ENCODE results near the gene SOCS4.
"Not testable (repeated sequence)": the region's sequence is repeated elsewhere in the genome, so short reads cannot be mapped to it uniquely, and the experiment has no call there.

SOCS4 gene

GRCh38 chr14:55051423-55052268 is 24.6 kb downstream of the SOCS4 start, which contains the start of gene MAPK1IP1L:
MAPK1IP1L (plus strand) TSS chr14:55051647; CDS start chr14:55061684, 10,037 bp downstream.
- H3K4me3 ChIP-seq (ENCODE audit: low read depth, low read length) = peak within 1 kb of the TSS; percentile 95
- H3K27ac ChIP-seq (ENCODE audit: low read depth, low read length) = peak within 1 kb of the TSS; percentile 99
- peaks cover 50% of the 10 kb centered on the region for H3K79me2 ChIP-seq (ENCODE audit: control insufficient read depth, insufficient read depth, low read length, unreplicated experiment)
- H3K27me3 ChIP-seq (ENCODE audit: insufficient read depth, low read length) = no peaks in the 10 kb centered on the region
- peaks cover 20% of the 10 kb centered on the region for H3K36me3 ChIP-seq (ENCODE audit: insufficient read depth, low read length)
- H3K4me1 ChIP-seq (ENCODE audit: control insufficient read depth, insufficient read depth, low read length, unreplicated experiment) = peaks cover 29% of the 10 kb centered on the region
- peak within 1 kb of the TSS; percentile 76 for H2AFZ ChIP-seq (ENCODE audit: low read length, unreplicated experiment)

- peak overlapping the region; percentile 95 for H3K4me3 ChIP-seq (ENCODE audit: low read depth, low read length)
- no peak overlapping the region for H2AFZ ChIP-seq (ENCODE audit: low read length, unreplicated experiment)
- H3K36me3 ChIP-seq (ENCODE audit: insufficient read depth, low read length) = peaks cover 20% of the 10 kb centered on the region
- H3K4me1 ChIP-seq (ENCODE audit: control insufficient read depth, insufficient read depth, low read length, unreplicated experiment) = peaks cover 29% of the 10 kb centered on the region
- H3K27ac ChIP-seq (ENCODE audit: low read depth, low read length) = peak overlapping the region; percentile 99
- H3K27me3 ChIP-seq (ENCODE audit: insufficient read depth, low read length) = no peaks in the 10 kb centered on the region
- H3K79me2 ChIP-seq (ENCODE audit: control insufficient read depth, insufficient read depth, low read length, unreplicated experiment) = peaks cover 58% of the 10 kb centered on the region
These were observed 25.4 kb downstream of the SOCS4 start for GRCh38 chr14:55052269-55052930.

GRCh38 chr14:55053018-55053417 is 26.0 kb downstream of the SOCS4 start:
- H3K27me3 ChIP-seq (ENCODE audit: insufficient read depth, low read length) = no peaks in the 10 kb centered on the region

GRCh38 chr14:55053500-55053899 is 26.5 kb downstream of the SOCS4 start:
- Histone ChIP-seq H3K4me1 (ENCODE audit: control insufficient read depth, insufficient read depth, low read length, unreplicated experiment) (peaks cover 29% of the 10 kb centered on the region), H2AFZ (ENCODE audit: low read length, unreplicated experiment) (no peak overlapping the region), H3K27ac (ENCODE audit: low read depth, low read length) (peak overlapping the region; percentile 99; the same call in 1 of the 2 replicates), H3K4me3 (ENCODE audit: low read depth, low read length) (peak overlapping the region; percentile 95), H3K27me3 (ENCODE audit: insufficient read depth, low read length) (no peaks in the 10 kb centered on the region), H3K79me2 (ENCODE audit: control insufficient read depth, insufficient read depth, low read length, unreplicated experiment) (peaks cover 69% of the 10 kb centered on the region), H3K36me3 (ENCODE audit: insufficient read depth, low read length) (peaks cover 20% of the 10 kb centered on the region)

More at GRCh38 chr14:55053018-55053417, 26.0 kb downstream of the SOCS4 start:
- Histone ChIP-seq H3K36me3 (ENCODE audit: insufficient read depth, low read length) (peaks cover 20% of the 10 kb centered on the region), H3K79me2 (ENCODE audit: control insufficient read depth, insufficient read depth, low read length, unreplicated experiment) (peaks cover 64% of the 10 kb centered on the region), H3K27ac (ENCODE audit: low read depth, low read length) (peak overlapping the region; percentile 99), H2AFZ (ENCODE audit: low read length, unreplicated experiment) (no peak overlapping the region), H3K4me1 (ENCODE audit: control insufficient read depth, insufficient read depth, low read length, unreplicated experiment) (peaks cover 29% of the 10 kb centered on the region), H3K4me3 (ENCODE audit: low read depth, low read length) (peak overlapping the region; percentile 95)

- peaks cover 73% of the 10 kb centered on the region for H3K79me2 ChIP-seq (ENCODE audit: control insufficient read depth, insufficient read depth, low read length, unreplicated experiment)
- no peak overlapping the region for H3K27ac ChIP-seq (ENCODE audit: low read depth, low read length)
- no peak overlapping the region for H2AFZ ChIP-seq (ENCODE audit: low read length, unreplicated experiment)
- peaks cover 20% of the 10 kb centered on the region for H3K36me3 ChIP-seq (ENCODE audit: insufficient read depth, low read length)
- H3K27me3 ChIP-seq (ENCODE audit: insufficient read depth, low read length) = no peaks in the 10 kb centered on the region
- H3K4me3 ChIP-seq (ENCODE audit: low read depth, low read length) = no peak overlapping the region
- H3K4me1 ChIP-seq (ENCODE audit: control insufficient read depth, insufficient read depth, low read length, unreplicated experiment) = peaks cover 29% of the 10 kb centered on the region
These were observed 27.1 kb downstream of the SOCS4 start for GRCh38 chr14:55054098-55054497.

GRCh38 chr14:55057919-55058318 is 30.9 kb downstream of the SOCS4 start:
- Histone ChIP-seq H3K79me2 (ENCODE audit: control insufficient read depth, insufficient read depth, low read length, unreplicated experiment) (peaks cover 97% of the 10 kb centered on the region), H3K27me3 (ENCODE audit: insufficient read depth, low read length) (no peaks in the 10 kb centered on the region), H2AFZ (ENCODE audit: low read length, unreplicated experiment) (no peak overlapping the region), H3K36me3 (ENCODE audit: insufficient read depth, low read length) (peaks cover 44% of the 10 kb centered on the region), H3K4me3 (ENCODE audit: low read depth, low read length) (no peak overlapping the region), H3K4me1 (ENCODE audit: control insufficient read depth, insufficient read depth, low read length, unreplicated experiment) (peaks cover 30% of the 10 kb centered on the region), H3K27ac (ENCODE audit: low read depth, low read length) (no peak overlapping the region)

GRCh38 chr14:55059333-55059732 is 32.3 kb downstream of the SOCS4 start:
- Histone ChIP-seq H3K79me2 (ENCODE audit: control insufficient read depth, insufficient read depth, low read length, unreplicated experiment) (peaks cover 84% of the 10 kb centered on the region), H3K4me1 (ENCODE audit: control insufficient read depth, insufficient read depth, low read length, unreplicated experiment) (peaks cover 19% of the 10 kb centered on the region), H3K36me3 (ENCODE audit: insufficient read depth, low read length) (peaks cover 43% of the 10 kb centered on the region), H3K4me3 (ENCODE audit: low read depth, low read length) (no peak overlapping the region), H3K27ac (ENCODE audit: low read depth, low read length) (no peak overlapping the region), H2AFZ (ENCODE audit: low read length, unreplicated experiment) (no peak overlapping the region), H3K27me3 (ENCODE audit: insufficient read depth, low read length) (no peaks in the 10 kb centered on the region)

GRCh38 chr14:55062517-55063351 is 35.7 kb downstream of the SOCS4 start:
- H2AFZ ChIP-seq (ENCODE audit: low read length, unreplicated experiment) = no peak overlapping the region
- H3K27ac ChIP-seq (ENCODE audit: low read depth, low read length) = no peak overlapping the region
- H3K27me3 ChIP-seq (ENCODE audit: insufficient read depth, low read length) = no peaks in the 10 kb centered on the region
- peaks cover 58% of the 10 kb centered on the region for H3K36me3 ChIP-seq (ENCODE audit: insufficient read depth, low read length)
- H3K79me2 ChIP-seq (ENCODE audit: control insufficient read depth, insufficient read depth, low read length, unreplicated experiment) = peaks cover 50% of the 10 kb centered on the region
- H3K4me3 ChIP-seq (ENCODE audit: low read depth, low read length) = no peak overlapping the region
- H3K4me1 ChIP-seq (ENCODE audit: control insufficient read depth, insufficient read depth, low read length, unreplicated experiment) = peaks cover 8% of the 10 kb centered on the region

- H2AFZ ChIP-seq (ENCODE audit: low read length, unreplicated experiment); H3K27ac ChIP-seq (ENCODE audit: low read depth, low read length); H3K27me3 ChIP-seq (ENCODE audit: insufficient read depth, low read length); H3K4me3 ChIP-seq (ENCODE audit: low read depth, low read length): not testable (repeated sequence)
- peaks cover 11% of the 10 kb centered on the region for H3K4me1 ChIP-seq (ENCODE audit: control insufficient read depth, insufficient read depth, low read length, unreplicated experiment)
- H3K36me3 ChIP-seq (ENCODE audit: insufficient read depth, low read length) = peaks cover 56% of the 10 kb centered on the region
- peaks cover 30% of the 10 kb centered on the region for H3K79me2 ChIP-seq (ENCODE audit: control insufficient read depth, insufficient read depth, low read length, unreplicated experiment)
These were observed 37.9 kb downstream of the SOCS4 start for GRCh38 chr14:55064896-55065295.

- H3K27me3 ChIP-seq (ENCODE audit: insufficient read depth, low read length) = no peaks in the 10 kb centered on the region
- peaks cover 11% of the 10 kb centered on the region for H3K4me1 ChIP-seq (ENCODE audit: control insufficient read depth, insufficient read depth, low read length, unreplicated experiment)
- peaks cover 25% of the 10 kb centered on the region for H3K79me2 ChIP-seq (ENCODE audit: control insufficient read depth, insufficient read depth, low read length, unreplicated experiment)
- peaks cover 55% of the 10 kb centered on the region for H3K36me3 ChIP-seq (ENCODE audit: insufficient read depth, low read length)
- no peak overlapping the region for H2AFZ ChIP-seq (ENCODE audit: low read length, unreplicated experiment)
- H3K27ac ChIP-seq (ENCODE audit: low read depth, low read length) = no peak overlapping the region
- H3K4me3 ChIP-seq (ENCODE audit: low read depth, low read length) = no peak overlapping the region
These were observed 38.4 kb downstream of the SOCS4 start for GRCh38 chr14:55065411-55065810.
